DND-41 (cell line): ENCODE results near the gene CES4A.

Experiments
- ATAC-seq: fragments of 200-7000 bp; cut with Tn5 transposase; 3 replicates; pipeline ENCODE4 v1.9.1; 2021; ENCODE audit warnings: low read depth; ENCODE audit not compliant: insufficient read depth
- DNase-seq: peaks from one replicate; pipeline ENCODE4 v3.0.0-alpha.2; 2020
- H2AFZ ChIP-seq: 2 replicates; pipeline ENCODE4 v1.6.0; 2012; ENCODE audit warnings: low read depth, low read length
- H3K27ac ChIP-seq: 2 replicates; pipeline ENCODE4 v1.5.1; 2012; ENCODE audit warnings: low read length, inconsistent platforms
- H3K27me3 ChIP-seq: fragments of 200-600 bp; sonication (generic); 2 replicates; pipeline ENCODE4 v1.6.0; 2012; ENCODE audit warnings: low read length, mild to moderate bottlenecking, inconsistent platforms; ENCODE audit not compliant: insufficient read depth, poor library complexity
- H3K36me3 ChIP-seq: 2 replicates; pipeline ENCODE4 v1.5.1; 2012; ENCODE audit warnings: low read length, inconsistent platforms; ENCODE audit not compliant: insufficient read depth
- H3K4me1 ChIP-seq: 2 replicates; pipeline ENCODE4 v1.5.1; 2012; ENCODE audit warnings: mild to moderate bottlenecking, low read length; ENCODE audit not compliant: insufficient read depth
- H3K4me2 ChIP-seq: 2 replicates; pipeline ENCODE4 v1.6.0; 2012; ENCODE audit warnings: mild to moderate bottlenecking, moderate library complexity, low read length, inconsistent platforms; ENCODE audit not compliant: insufficient read depth
- H3K4me3 ChIP-seq, 2 experiments: fragments of 200-600 bp in 1 of 2; shearing (Covaris generic) in 1 of 2; 2 replicates each; pipeline ENCODE4 v1.5.1; 2012 to 2016; ENCODE audit warnings: inconsistent platforms in 2 of 2, low read length in 2 of 2, mild to moderate bottlenecking in 2 of 2, low read depth in 1 of 2, moderate library complexity in 1 of 2
- H3K79me2 ChIP-seq: 2 replicates; pipeline ENCODE4 v1.6.0; 2012; ENCODE audit warnings: low read length, inconsistent platforms; ENCODE audit not compliant: insufficient read depth
- H3K9ac ChIP-seq: 2 replicates; pipeline ENCODE4 v1.6.0; 2012; ENCODE audit warnings: low read depth, mild to moderate bottlenecking, inconsistent platforms, low read length, moderate library complexity
- H3K9me3 ChIP-seq: 2 replicates; pipeline ENCODE4 v1.5.1; 2012; ENCODE audit warnings: low read length, moderate library complexity, mild to moderate bottlenecking, inconsistent platforms; ENCODE audit not compliant: insufficient read depth, severe bottlenecking
- H4K20me1 ChIP-seq: 2 replicates; pipeline ENCODE4 v1.6.0; 2012; ENCODE audit warnings: low read length; ENCODE audit not compliant: insufficient read depth
- EZH2 ChIP-seq: IDR thresholded peaks from 3 replicates; pipeline ENCODE4 v1.6.1; 2012; ENCODE audit warnings: borderline replicate concordance, low read depth, mild to moderate bottlenecking, moderate library complexity, low read length, inconsistent platforms; ENCODE audit not compliant: severe bottlenecking
- TF ChIP-seq, protein P1 (sequence below): IDR thresholded peaks from 2 replicates; pipeline ENCODE4 v1.5.1; 2012; ENCODE audit warnings: borderline replicate concordance, low read length, moderate library complexity, mild to moderate bottlenecking; ENCODE audit not compliant: poor library complexity, severe bottlenecking; ENCODE audit errors: extremely low read depth

The CES4A gene

DNA sequence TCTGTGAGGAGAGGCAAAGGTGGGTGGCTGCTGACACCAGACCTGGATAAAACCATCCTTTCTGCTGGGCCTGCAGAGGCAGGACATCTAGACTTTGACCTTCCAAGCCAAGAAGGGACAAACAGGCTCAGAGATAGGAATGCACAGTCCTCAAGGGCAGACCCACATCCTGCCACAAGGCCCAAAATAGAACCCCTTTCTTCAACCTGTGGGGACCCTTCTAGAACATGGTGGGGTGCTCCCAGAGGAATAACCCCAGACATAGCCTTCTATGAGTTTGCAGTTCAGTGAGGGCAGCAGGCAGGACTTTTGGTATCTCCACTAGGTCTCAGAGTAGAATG, 36.8 kb downstream of the CES4A start:
- Histone ChIP-seq H3K4me3 (no peak overlapping the region), H3K79me2 (peaks cover 18% of the 10 kb centered on the region), H3K9me3 (no peaks in the 10 kb centered on the region), H3K27ac (no peak overlapping the region), H3K9ac (no peak overlapping the region), H3K27me3 (no peaks in the 10 kb centered on the region), H4K20me1 (peaks cover 4% of the 10 kb centered on the region; the same call in 1 of the 2 replicates), H3K4me1 (peaks cover 9% of the 10 kb centered on the region), H3K36me3 (peaks cover 6% of the 10 kb centered on the region; the same call in 1 of the 2 replicates), H2AFZ (no peak overlapping the region), H3K4me2 (no peak overlapping the region)
- TF ChIP-seq, protein P1, sequence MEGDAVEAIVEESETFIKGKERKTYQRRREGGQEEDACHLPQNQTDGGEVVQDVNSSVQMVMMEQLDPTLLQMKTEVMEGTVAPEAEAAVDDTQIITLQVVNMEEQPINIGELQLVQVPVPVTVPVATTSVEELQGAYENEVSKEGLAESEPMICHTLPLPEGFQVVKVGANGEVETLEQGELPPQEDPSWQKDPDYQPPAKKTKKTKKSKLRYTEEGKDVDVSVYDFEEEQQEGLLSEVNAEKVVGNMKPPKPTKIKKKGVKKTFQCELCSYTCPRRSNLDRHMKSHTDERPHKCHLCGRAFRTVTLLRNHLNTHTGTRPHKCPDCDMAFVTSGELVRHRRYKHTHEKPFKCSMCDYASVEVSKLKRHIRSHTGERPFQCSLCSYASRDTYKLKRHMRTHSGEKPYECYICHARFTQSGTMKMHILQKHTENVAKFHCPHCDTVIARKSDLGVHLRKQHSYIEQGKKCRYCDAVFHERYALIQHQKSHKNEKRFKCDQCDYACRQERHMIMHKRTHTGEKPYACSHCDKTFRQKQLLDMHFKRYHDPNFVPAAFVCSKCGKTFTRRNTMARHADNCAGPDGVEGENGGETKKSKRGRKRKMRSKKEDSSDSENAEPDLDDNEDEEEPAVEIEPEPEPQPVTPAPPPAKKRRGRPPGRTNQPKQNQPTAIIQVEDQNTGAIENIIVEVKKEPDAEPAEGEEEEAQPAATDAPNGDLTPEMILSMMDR: no peak
- no peak for TF ChIP-seq EZH2
- DNase-seq (no peak), ATAC-seq (no peak)

DNA sequence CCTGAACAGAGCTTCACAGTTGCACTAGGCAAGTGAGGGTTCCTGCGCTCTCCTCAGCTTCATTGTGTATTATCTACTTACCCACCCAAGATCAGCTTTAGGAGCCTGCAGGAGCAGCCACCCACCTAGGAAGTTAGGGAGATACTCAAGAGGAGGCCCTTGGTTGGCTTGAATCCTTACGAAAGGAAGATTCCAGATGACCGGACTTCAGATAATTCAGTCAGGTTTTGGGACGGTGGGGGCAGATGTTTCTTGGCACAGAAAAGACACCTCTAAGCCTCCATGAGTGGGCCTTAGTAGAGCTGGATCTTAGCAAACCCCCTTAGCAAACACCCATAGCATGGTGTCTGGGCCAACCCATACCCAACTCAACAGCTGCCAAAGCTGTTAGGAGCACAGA, 38.2 kb downstream of the CES4A start:
- peaks cover 20% of the 10 kb centered on the region for H3K36me3 ChIP-seq
- H2AFZ ChIP-seq: no peak overlapping the region
- DNase-seq (no peak), ATAC-seq (no peak)
- no peak overlapping the region for H3K9ac ChIP-seq
- no peak overlapping the region for H3K27ac ChIP-seq
- peaks cover 23% of the 10 kb centered on the region for H3K4me1 ChIP-seq
- H3K27me3 ChIP-seq: no peaks in the 10 kb centered on the region
- no peak overlapping the region for H3K4me2 ChIP-seq
- TF ChIP-seq, protein P1: no peak
- no peak for TF ChIP-seq EZH2
- peaks cover 16% of the 10 kb centered on the region for H4K20me1 ChIP-seq
- H3K4me3 ChIP-seq: no peak overlapping the region
- peaks cover 32% of the 10 kb centered on the region for H3K79me2 ChIP-seq
- H3K9me3 ChIP-seq: no peaks in the 10 kb centered on the region

DNA sequence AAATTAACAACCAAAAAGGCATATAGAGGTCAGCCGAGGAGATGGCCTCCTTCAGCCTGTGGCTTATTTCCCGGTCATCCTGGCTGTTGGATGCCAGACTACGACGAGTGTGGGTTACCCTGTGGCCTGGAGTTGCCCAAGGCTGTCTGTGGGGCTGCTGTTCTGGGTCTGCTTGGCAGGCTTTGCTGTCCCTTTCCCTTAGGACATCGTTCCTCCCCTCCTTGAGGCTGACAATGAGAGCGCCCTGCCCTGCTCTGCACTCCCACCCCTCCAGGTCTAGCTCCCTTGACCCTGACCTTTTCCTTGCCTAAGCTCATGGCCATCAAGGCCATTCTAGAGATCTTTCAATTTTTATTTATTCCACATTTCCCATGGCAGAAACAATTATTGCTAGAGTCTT, 38.7 kb downstream of the CES4A start:
- TF ChIP-seq, protein P1: no peak
- no peak for TF ChIP-seq EZH2
- Histone ChIP-seq H3K9me3 (no peaks in the 10 kb centered on the region), H3K4me1 (peaks cover 28% of the 10 kb centered on the region), H3K4me3 (no peak overlapping the region), H3K79me2 (peaks cover 36% of the 10 kb centered on the region), H3K27me3 (no peaks in the 10 kb centered on the region), H4K20me1 (peaks cover 21% of the 10 kb centered on the region), H3K4me2 (no peak overlapping the region), H3K36me3 (peaks cover 24% of the 10 kb centered on the region), H3K27ac (no peak overlapping the region), H2AFZ (no peak overlapping the region), H3K9ac (no peak overlapping the region)
- ATAC-seq (no peak), DNase-seq (no peak)

DNA sequence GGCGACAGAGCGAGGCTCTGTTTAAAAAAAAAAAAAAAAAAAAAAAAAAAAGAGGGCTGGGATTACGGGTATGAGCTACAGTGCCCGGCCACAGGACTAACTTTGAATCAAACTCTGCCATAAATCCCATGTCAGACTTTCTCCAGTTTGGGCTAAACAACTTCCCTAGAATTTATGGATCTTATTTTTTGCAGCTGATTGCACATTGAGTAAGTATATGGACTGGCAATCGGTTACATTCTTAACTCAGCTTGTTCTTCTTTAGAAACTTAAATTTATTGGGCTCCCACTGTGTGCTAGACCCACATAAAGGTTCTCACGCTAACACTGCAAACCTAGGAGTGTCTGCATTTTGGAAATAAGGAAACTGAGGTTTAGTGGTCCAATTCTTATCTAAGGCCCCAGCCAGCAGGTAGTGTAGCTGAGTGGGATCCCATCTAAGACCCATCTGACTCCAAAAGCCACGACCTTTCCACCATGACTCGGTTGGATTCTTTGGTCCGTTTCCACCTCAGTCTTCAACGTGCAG, 39.8 kb downstream of the CES4A start:
- ATAC-seq (no peak), DNase-seq (no peak)
- H3K4me2 ChIP-seq: peak overlapping the region; percentile 90
- H3K4me3 ChIP-seq: peak overlapping the region; percentile 44 to 80; a peak in 3 of 4 replicates
- H3K9me3 ChIP-seq: no peaks in the 10 kb centered on the region
- H3K4me1 ChIP-seq: peaks cover 40% of the 10 kb centered on the region
- peaks cover 48% of the 10 kb centered on the region for H3K79me2 ChIP-seq
- peak overlapping the region; percentile 97 for H3K9ac ChIP-seq
- peak overlapping the region; percentile 98 for H3K27ac ChIP-seq
- H4K20me1 ChIP-seq: peaks cover 31% of the 10 kb centered on the region
- H3K27me3 ChIP-seq: no peaks in the 10 kb centered on the region
- H2AFZ ChIP-seq: peak overlapping the region; percentile 94
- peaks cover 36% of the 10 kb centered on the region for H3K36me3 ChIP-seq
- TF ChIP-seq, protein P1: no peak
- TF ChIP-seq EZH2: no peak
